Measurements from ENCODE around the gene MOB1B. TPM values are rescaled to one million over a fixed set of nuclear protein-coding genes. Genes with fewer than 3 reads are reported as not detected.
A peak's percentile ranks its signal among the peaks of the same experiment; 100 is the strongest.

The MOB1B gene
- total RNA-seq, result 51.5 TPM
- 8.0 TPM for polyA plus RNA-seq

DNA sequence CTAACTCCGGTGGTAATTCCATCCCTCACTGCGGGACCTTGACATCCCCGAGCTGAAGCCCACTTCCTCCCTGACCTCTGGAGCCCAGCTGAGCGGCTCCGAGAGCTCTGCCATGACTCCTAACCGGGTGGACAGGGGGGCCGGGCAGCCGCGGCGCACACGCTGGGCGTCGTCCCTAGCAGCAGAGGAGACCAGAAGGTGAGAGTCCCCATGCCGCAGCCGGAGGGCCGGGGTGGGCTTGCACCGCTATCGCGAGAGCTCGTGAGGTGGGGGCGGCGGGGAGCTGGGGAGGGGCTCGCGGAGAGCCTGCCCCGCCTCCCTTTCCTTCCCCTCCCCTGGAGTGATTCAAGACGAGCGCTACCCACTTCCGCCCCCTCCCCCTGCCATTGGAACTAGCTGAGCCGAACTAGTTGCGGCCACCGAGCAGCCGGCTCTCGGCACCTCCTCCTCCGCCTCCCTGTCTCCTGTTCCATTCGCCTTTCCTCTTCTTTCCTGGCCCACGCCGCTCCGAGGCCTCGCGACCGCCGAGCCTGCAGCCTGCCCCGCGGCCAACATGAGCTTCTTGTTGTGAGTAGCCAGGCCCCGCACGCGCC lies at the start of gene MOB1B:
MOB1B (plus strand) TSS at position 386 of the 593 bp plus-strand sequence; CDS start at position 554, 168 bp downstream.
- 1% methylated on average over 47 of the region's 47 CpGs for WGBS
- H3K36me3 ChIP-seq (ENCODE audit: insufficient read depth), result peaks cover 2% of the 10 kb centered on the region
- no peaks in the 10 kb centered on the region for H3K4me1 ChIP-seq (ENCODE audit: insufficient read depth)
- peak; percentile 82 for DNase-seq (ENCODE audit: extremely low spot score)
- peak within 1 kb of the TSS; percentile 74 for H3K4me3 ChIP-seq (ENCODE audit: low read depth, low read length)
- H3K27ac ChIP-seq (ENCODE audit: low read depth), result peak within 1 kb of the TSS; percentile 81

DNA sequence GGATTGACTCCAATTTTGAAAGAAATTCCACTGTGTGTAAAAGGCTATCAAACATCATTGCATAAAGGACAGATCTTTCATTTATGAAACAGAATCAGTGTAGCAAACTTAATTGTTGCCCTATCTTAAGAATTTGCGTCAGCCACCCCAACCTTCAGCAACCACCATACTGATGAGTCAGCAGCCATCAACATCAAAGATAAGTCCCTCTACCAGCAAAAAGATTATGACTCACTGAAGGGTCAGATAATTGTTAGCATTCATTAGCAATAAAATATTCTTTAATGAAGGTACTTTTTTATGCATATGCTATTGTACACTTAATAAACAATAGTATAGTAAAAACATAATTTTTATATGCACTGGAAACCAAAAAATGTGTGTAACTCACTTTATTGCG lies 46.7 kb upstream of the MOB1B start:
- Histone ChIP-seq H3K4me3 (ENCODE audit: low read depth, low read length) (no peak overlapping the region), H3K36me3 (ENCODE audit: insufficient read depth) (no peaks in the 10 kb centered on the region), H3K27ac (ENCODE audit: low read depth) (no peak overlapping the region), H3K4me1 (ENCODE audit: insufficient read depth) (no peaks in the 10 kb centered on the region)
- WGBS, result 96% methylated on average over 2 of the region's 2 CpGs
- no peak for DNase-seq (ENCODE audit: extremely low spot score)

DNA sequence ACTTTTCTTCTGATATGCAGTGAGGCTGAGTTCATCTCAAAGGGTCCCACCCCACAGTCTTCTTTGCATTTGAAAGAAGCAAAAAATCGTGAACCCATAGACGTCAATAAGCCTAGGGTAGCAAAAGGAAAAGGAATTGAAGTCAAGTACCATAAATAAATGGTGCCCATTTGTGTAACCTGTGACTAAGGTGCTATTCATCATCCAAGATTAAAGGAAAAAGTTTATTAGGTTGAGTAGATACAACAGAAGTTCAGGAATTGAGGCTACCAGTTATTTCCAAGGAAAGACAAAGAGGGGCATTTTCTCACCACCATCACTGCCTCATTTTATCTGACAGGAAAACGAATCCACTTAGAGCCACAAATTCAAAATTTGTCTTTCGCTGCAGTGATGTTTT lies 43.7 kb upstream of the MOB1B start:
- Histone ChIP-seq H3K4me3 (ENCODE audit: low read depth, low read length) (no peak overlapping the region), H3K27ac (ENCODE audit: low read depth) (no peak overlapping the region), H3K36me3 (ENCODE audit: insufficient read depth) (no peaks in the 10 kb centered on the region), H3K4me1 (ENCODE audit: insufficient read depth) (no peaks in the 10 kb centered on the region)
- DNase-seq (ENCODE audit: extremely low spot score), result no peak
- 75% methylated on average over 4 of the region's 4 CpGs for WGBS

DNA sequence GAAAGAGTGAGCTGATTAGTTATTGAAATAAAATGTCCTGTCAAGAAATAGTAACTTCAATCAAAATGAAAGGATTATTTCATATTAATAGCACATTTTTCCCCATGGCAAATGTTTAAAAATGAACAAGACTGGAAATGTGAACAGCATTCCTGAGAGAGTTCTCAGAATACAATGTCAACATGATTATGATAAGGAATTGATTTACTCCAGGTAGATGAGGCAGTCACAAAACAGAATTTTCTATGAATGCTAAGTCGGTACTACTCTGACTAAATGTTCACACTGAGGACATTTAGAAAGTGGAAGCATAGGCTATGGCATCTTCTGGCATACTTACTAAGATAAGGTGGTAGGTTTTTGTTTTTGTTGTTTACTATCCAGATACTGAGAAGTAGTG lies 43.1 kb upstream of the MOB1B start:
- 85% methylated on average over 1 of the region's 1 CpG for WGBS
- Histone ChIP-seq H3K4me1 (ENCODE audit: insufficient read depth) (no peaks in the 10 kb centered on the region), H3K27ac (ENCODE audit: low read depth) (no peak overlapping the region), H3K4me3 (ENCODE audit: low read depth, low read length) (no peak overlapping the region), H3K36me3 (ENCODE audit: insufficient read depth) (no peaks in the 10 kb centered on the region)
- DNase-seq (ENCODE audit: extremely low spot score), result no peak

- DNase-seq (ENCODE audit: extremely low spot score), result no peak
- no peaks in the 10 kb centered on the region for H3K36me3 ChIP-seq (ENCODE audit: insufficient read depth)
- no peak overlapping the region for H3K4me3 ChIP-seq (ENCODE audit: low read depth, low read length)
- H3K4me1 ChIP-seq (ENCODE audit: insufficient read depth), result no peaks in the 10 kb centered on the region
- 61% methylated on average over 6 of the region's 6 CpGs for WGBS
- H3K27ac ChIP-seq (ENCODE audit: low read depth), result no peak overlapping the region
Measured at GRCh38 chr4:70863099-70863790, 38.9 kb upstream of the MOB1B start.

GRCh38 chr4:70868778-70869177 lies 33.4 kb upstream of the MOB1B start:
- H3K27ac ChIP-seq (ENCODE audit: low read depth), result no peak overlapping the region
- H3K36me3 ChIP-seq (ENCODE audit: insufficient read depth), result no peaks in the 10 kb centered on the region
- no peaks in the 10 kb centered on the region for H3K4me1 ChIP-seq (ENCODE audit: insufficient read depth)
- no peak for DNase-seq (ENCODE audit: extremely low spot score)
- no peak overlapping the region for H3K4me3 ChIP-seq (ENCODE audit: low read depth, low read length)

DNA sequence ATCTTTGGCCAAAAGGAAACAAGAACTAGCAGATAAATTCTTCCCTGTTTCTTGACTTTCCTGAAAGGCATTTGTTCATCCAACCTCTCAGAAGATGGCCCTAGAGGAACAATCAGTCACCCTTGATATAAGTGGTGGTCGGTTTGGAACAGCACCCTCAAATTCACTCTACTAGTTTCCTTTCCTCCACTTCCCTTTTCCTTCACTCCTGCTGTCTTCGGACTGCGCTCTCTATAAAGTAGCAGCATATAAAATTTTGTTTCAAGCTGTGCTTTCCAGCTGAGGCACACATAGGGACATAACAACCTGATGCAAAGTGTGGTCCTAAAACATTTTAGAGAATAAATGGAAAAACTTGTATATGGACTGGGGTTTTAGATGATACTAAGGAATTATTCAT lies 29.0 kb upstream of the MOB1B start:
- no peaks in the 10 kb centered on the region for H3K36me3 ChIP-seq (ENCODE audit: insufficient read depth)
- H3K27ac ChIP-seq (ENCODE audit: low read depth), result no peak overlapping the region
- no peak overlapping the region for H3K4me3 ChIP-seq (ENCODE audit: low read depth, low read length)
- no peaks in the 10 kb centered on the region for H3K4me1 ChIP-seq (ENCODE audit: insufficient read depth)
- DNase-seq (ENCODE audit: extremely low spot score), result no peak
- 81% methylated on average over 3 of the region's 3 CpGs for WGBS

DNA sequence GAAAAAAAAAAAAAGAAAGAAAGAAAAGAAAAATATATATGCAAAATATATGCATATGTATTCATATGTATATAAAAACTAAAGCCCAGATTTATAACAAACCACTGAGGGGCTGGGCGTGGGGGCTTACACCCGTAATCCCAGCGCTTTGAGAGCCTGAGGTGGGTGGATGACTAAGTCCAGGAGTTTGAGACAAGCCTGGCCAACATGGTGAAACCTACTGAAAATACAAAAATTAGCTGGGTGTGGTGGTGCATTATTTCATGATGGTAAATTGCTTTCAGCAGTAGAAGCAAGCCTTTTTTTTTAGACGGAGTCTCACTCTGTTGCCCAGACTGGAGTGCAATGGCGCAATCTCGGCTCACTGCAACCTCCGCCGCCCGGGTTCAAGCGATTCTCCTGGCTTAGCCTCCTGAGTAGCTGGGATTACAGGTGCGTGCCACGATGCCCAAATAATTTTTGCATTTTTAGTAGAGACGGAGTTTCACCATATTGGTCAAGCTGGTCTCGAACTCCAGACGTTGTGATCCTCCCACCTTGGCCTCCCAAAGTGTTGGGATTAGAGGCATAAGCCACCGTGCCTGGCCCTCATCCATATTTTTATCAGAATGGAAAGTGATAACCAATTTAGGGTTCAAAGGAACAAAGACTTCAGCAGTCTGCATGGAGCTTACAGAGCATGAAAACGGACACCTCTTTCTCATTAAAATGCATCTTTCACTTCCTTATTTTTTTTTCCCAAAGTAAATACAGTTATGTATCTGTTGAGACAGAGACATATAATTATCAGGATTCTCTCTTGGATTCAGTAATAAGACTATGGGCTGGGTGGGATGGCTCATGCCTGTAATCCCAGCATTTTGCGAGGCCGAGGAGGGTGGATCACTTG lies 27.7 kb upstream of the MOB1B start:
- no peak for DNase-seq (ENCODE audit: extremely low spot score)
- Histone ChIP-seq H3K36me3 (ENCODE audit: insufficient read depth) (no peaks in the 10 kb centered on the region), H3K4me3 (ENCODE audit: low read depth, low read length) (no peak overlapping the region), H3K27ac (ENCODE audit: low read depth) (no peak overlapping the region), H3K4me1 (ENCODE audit: insufficient read depth) (no peaks in the 10 kb centered on the region)
- WGBS, result 91% methylated on average over 19 of the region's 19 CpGs

GRCh38 chr4:70877556-70877955 lies 24.6 kb upstream of the MOB1B start:
- H3K36me3 ChIP-seq (ENCODE audit: insufficient read depth), result no peaks in the 10 kb centered on the region
- no peak overlapping the region for H3K4me3 ChIP-seq (ENCODE audit: low read depth, low read length)
- 53% methylated on average over 3 of the region's 3 CpGs for WGBS
- no peak for DNase-seq (ENCODE audit: extremely low spot score)
- no peak overlapping the region for H3K27ac ChIP-seq (ENCODE audit: low read depth)
- H3K4me1 ChIP-seq (ENCODE audit: insufficient read depth), result no peaks in the 10 kb centered on the region

- Histone ChIP-seq H3K4me3 (ENCODE audit: low read depth, low read length) (no peak overlapping the region), H3K27ac (ENCODE audit: low read depth) (no peak overlapping the region), H3K4me1 (ENCODE audit: insufficient read depth) (no peaks in the 10 kb centered on the region), H3K36me3 (ENCODE audit: insufficient read depth) (no peaks in the 10 kb centered on the region)
- no peak for DNase-seq (ENCODE audit: extremely low spot score)
- 77% methylated on average over 3 of the region's 3 CpGs for WGBS
Measured at GRCh38 chr4:70880739-70881138, 21.4 kb upstream of the MOB1B start.

DNA sequence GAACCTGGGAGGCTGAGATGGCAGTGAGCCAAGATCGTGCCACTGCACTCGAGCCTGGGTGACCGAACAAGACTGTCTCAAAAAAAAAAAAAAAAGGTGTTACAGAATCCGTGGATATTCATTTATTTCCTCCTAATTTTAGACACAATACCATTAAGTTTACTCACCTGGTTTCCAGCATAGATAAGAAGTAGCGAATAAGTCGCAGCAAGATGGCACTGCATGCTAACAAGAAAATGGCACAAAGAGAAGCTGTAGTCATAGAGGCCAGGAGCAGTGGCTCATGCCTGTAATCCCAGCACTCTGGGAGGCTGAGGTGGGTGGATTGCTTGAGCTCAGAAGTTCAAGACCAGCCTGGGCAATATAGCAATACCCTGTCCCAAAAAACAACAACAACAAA lies 17.0 kb upstream of the MOB1B start:
- no peaks in the 10 kb centered on the region for H3K4me1 ChIP-seq (ENCODE audit: insufficient read depth)
- no peaks in the 10 kb centered on the region for H3K36me3 ChIP-seq (ENCODE audit: insufficient read depth)
- no peak for DNase-seq (ENCODE audit: extremely low spot score)
- 78% methylated on average over 6 of the region's 6 CpGs for WGBS
- H3K27ac ChIP-seq (ENCODE audit: low read depth), result no peak overlapping the region
- H3K4me3 ChIP-seq (ENCODE audit: low read depth, low read length), result no peak overlapping the region

- DNase-seq (ENCODE audit: extremely low spot score), result no peak
- H3K36me3 ChIP-seq (ENCODE audit: insufficient read depth), result no peaks in the 10 kb centered on the region
- no peaks in the 10 kb centered on the region for H3K4me1 ChIP-seq (ENCODE audit: insufficient read depth)
- WGBS, result 89% methylated on average over 11 of the region's 11 CpGs
- H3K27ac ChIP-seq (ENCODE audit: low read depth), result no peak overlapping the region
- no peak overlapping the region for H3K4me3 ChIP-seq (ENCODE audit: low read depth, low read length)
Measured at GRCh38 chr4:70892086-70892769, 9.9 kb upstream of the MOB1B start.

GRCh38 chr4:70893790-70894189 lies 8.4 kb upstream of the MOB1B start:
- no peaks in the 10 kb centered on the region for H3K4me1 ChIP-seq (ENCODE audit: insufficient read depth)
- H3K27ac ChIP-seq (ENCODE audit: low read depth), result no peak overlapping the region
- H3K36me3 ChIP-seq (ENCODE audit: insufficient read depth), result no peaks in the 10 kb centered on the region
- 69% methylated on average over 7 of the region's 7 CpGs for WGBS
- no peak for DNase-seq (ENCODE audit: extremely low spot score)
- H3K4me3 ChIP-seq (ENCODE audit: low read depth, low read length), result no peak overlapping the region

All from urinary bladder (tissue), 4 donors.